K562 (cell line): ENCODE data around the gene NPM1. TPM values are rescaled to one million over a fixed set of nuclear protein-coding genes. Genes with fewer than 3 reads are reported as not detected.

ENCODE experiments used
- BCLAF1 ChIP-seq, 2 experiments: fragments of 450-650 bp in 1 of 2; IDR thresholded peaks; 2 replicates each; pipeline ENCODE4 v1.6.1; 2011 to 2017; ENCODE audit warnings: low read depth in 2 of 2, antibody characterized with exemption in 1 of 2, borderline replicate concordance in 1 of 2, low read length in 1 of 2, mild to moderate bottlenecking in 1 of 2, mixed read lengths in 1 of 2; ENCODE audit not compliant: control insufficient read depth in 1 of 2
- CEBPZ ChIP-seq: fragments of 150-350 bp; IDR thresholded peaks from 2 replicates; pipeline ENCODE4 v1.6.1; 2014; ENCODE audit warnings: low read depth, mild to moderate bottlenecking, low read length, borderline replicate concordance
- CXXC5 ChIP-seq: fragments of 250-450 bp; sonication (Bioruptor Pico); IDR thresholded peaks from 2 replicates; pipeline ENCODE4 v1.8.0; 2022; ENCODE audit warnings: inconsistent platforms, mild to moderate bottlenecking, moderate library complexity
- GTF2E2 ChIP-seq: fragments of 200-800 bp; sonication (Bioruptor generic); IDR thresholded peaks from 2 replicates; pipeline ENCODE4 v1.6.1; 2016; ENCODE audit warnings: missing genetic modification characterization, missing compliant biosample characterization
- HNRNPLL ChIP-seq: fragments of 200-400 bp; formaldehyde crosslinking; IDR thresholded peaks from 2 replicates; pipeline ENCODE4 v1.6.1; 2017; ENCODE audit warnings: low read length, low read depth, mild to moderate bottlenecking; ENCODE audit not compliant: poor library complexity, severe bottlenecking
- MEF2A ChIP-seq: IDR thresholded peaks from 2 replicates; pipeline ENCODE4 v1.6.1; 2011; ENCODE audit warnings: low read depth, mild to moderate bottlenecking, low read length, moderate library complexity; ENCODE audit not compliant: control insufficient read depth
- PPARD ChIP-seq: fragments of 250-450 bp; sonication (Bioruptor Pico); IDR thresholded peaks from 2 replicates; pipeline ENCODE4 v1.8.0; 2022; ENCODE audit warnings: inconsistent platforms, mild to moderate bottlenecking, moderate library complexity
- TFAP4 ChIP-seq: sonication (generic); formaldehyde crosslinking; IDR thresholded peaks from 2 replicates; pipeline ENCODE4 v1.8.0; 2022; ENCODE audit warnings: missing genetic modification reagents, mild to moderate bottlenecking, moderate library complexity, borderline replicate concordance
- THAP7 ChIP-seq: fragments of 250-450 bp; sonication (Bioruptor Pico); IDR thresholded peaks from 2 replicates; pipeline ENCODE4 v1.5.0; 2021
- ZBTB33 ChIP-seq: sonication (generic); formaldehyde crosslinking; IDR thresholded peaks from 2 replicates; pipeline ENCODE4 v1.8.1; 2023; ENCODE audit warnings: mild to moderate bottlenecking, missing genetic modification reagents
- ZC3H4 ChIP-seq: sonication (generic); formaldehyde crosslinking; IDR thresholded peaks from 2 replicates; pipeline ENCODE4 v1.9.0; 2021; ENCODE audit warnings: missing genetic modification reagents, borderline replicate concordance
- ZNF121 ChIP-seq: sonication (generic); formaldehyde crosslinking; conservative IDR thresholded peaks from 2 replicates; pipeline ENCODE4 v1.8.0; 2022; ENCODE audit warnings: missing genetic modification reagents
- ZNF311 ChIP-seq: fragments of 250-450 bp; sonication (Bioruptor Pico); IDR thresholded peaks from 2 replicates; pipeline ENCODE4 v1.4.0; 2020; ENCODE audit warnings: mild to moderate bottlenecking, moderate library complexity
- ZNF707 ChIP-seq: fragments of 250-450 bp; sonication (Bioruptor Pico); conservative IDR thresholded peaks from 2 replicates; pipeline ENCODE4 v1.8.0; 2022; ENCODE audit warnings: inconsistent platforms, mild to moderate bottlenecking, moderate library complexity
- polyA plus RNA-seq, 8 experiments: library from polyadenylated mRNA; depleted of rRNA in 4 of 8; stranded (reverse) in 5 of 8; unstranded in 3 of 8; fragments of >200 nt; fragmentation: Nextera tagmentation in 2 of 8; fragmentation: Illumina TruSeq in 1 of 8; extraction: Ambion mirVana in 2 of 8; extraction: Trizol in 1 of 8; gene quantifications; 2 replicates each; pipeline versions ENCODE4 v1.2.1 to v1.2.3, GENCODE V29; 2011 to 2014; ENCODE audit warnings: inconsistent platforms in 1 of 8, missing spikeins in 1 of 8
- total RNA-seq, 7 experiments: library from RNA; depleted of rRNA in 6 of 7; stranded (reverse); fragments of >200 nt in 6 of 7; fragmentation: Illumina TruSeq in 2 of 7; extraction: Trizol in 2 of 7; gene quantifications; 2 replicates each; pipeline versions ENCODE4 v1.2.1 to v1.2.3, GENCODE V29; 2011 to 2021; ENCODE audit warnings: low replicate concordance in 1 of 7

NPM1 gene
- total and polyA plus RNA-seq, 9 of the 15 experiments (the other 6 are each of a cell fraction or from before 2014, with no cell fraction given): 2,438 to 6,909 (median 5,639) TPM

GRCh38 chr5:171387345-171387969 lies at the start of gene NPM1 (continued):
- TF ChIP-seq CEBPZ (no peak), GTF2E2 (peak; percentile 97), MEF2A (peak; percentile 21; the same call in 1 of the 2 replicates), ZC3H4 (CRISPR knock-in tag) (no peak), BCLAF1 (IDR thresholded peaks at IDR 0.05; ENCODE audit: borderline replicate concordance in 1 of 2, control insufficient read depth in 1 of 2, low read depth in 2 of 2, low read length in 1 of 2) (0 out of 4 replicates have a peak, but pooled peaks of 1 of the 2 experiments have one; percentile 65), CXXC5 (peak; percentile 86), ZBTB33 (CRISPR knock-in tag) (peak; percentile 65; the same call in 1 of the 2 replicates), THAP7 (CRISPR knock-in tag) (no peak), TFAP4 (CRISPR knock-in tag) (peak; percentile 80; the same call in 1 of the 2 replicates), ZNF311 (CRISPR knock-in tag) (no peak), ZNF121 (CRISPR knock-in tag) (no peak), PPARD (CRISPR knock-in tag) (no peak), ZNF707 (no peak), HNRNPLL (peak; percentile 61)
